ENCODE measurements around the gene BARD1. TPM values are rescaled to one million over a fixed set of nuclear protein-coding genes. Genes with fewer than 3 reads are reported as not detected.

Gene BARD1
- total and polyA plus RNA-seq, 10 donors = 2.4 to 18.0 (median 13.9) TPM

GRCh38 chr2:214765180-214765579 is 44.3 kb downstream of the BARD1 start:
- WGBS, 5 donors = 85 to 100% (median 95%) methylated on average over 2 of the region's 2 CpGs
- H3K4me3 ChIP-seq = no peak overlapping the region
- no peaks in the 10 kb centered on the region for H3K9me3 ChIP-seq
- no peaks in the 10 kb centered on the region for H3K27me3 ChIP-seq (replicated peaks in 1 of 7)
- no peaks in the 10 kb centered on the region for H3K4me1 ChIP-seq
- H3K36me3 ChIP-seq = peaks cover 0 to 71% (median 16%) of the 10 kb centered on the region in 6 donors
- no peak overlapping the region for H3K27ac ChIP-seq
- no peak for DNase-seq
- no peak for TF ChIP-seq POLR2A (IDR thresholded peaks at IDR 0.05)
- no peak for TF ChIP-seq CTCF (IDR thresholded peaks at IDR 0.05 in 8 of 11, conservative IDR thresholded peaks at IDR 0.05 in 3 of 11)
- TF ChIP-seq POLR2AphosphoS5 (IDR thresholded peaks at IDR 0.05) = no peak
- intact Hi-C loops (cut with DNase I; ENCODE audit: low total_unique reads) = no loop called here

GRCh38 chr2:214753455-214753854 is 56.0 kb downstream of the BARD1 start:
- TF ChIP-seq POLR2AphosphoS5 (IDR thresholded peaks at IDR 0.05) = no peak
- TF ChIP-seq POLR2A (IDR thresholded peaks at IDR 0.05) = no peak
- TF ChIP-seq CTCF (IDR thresholded peaks at IDR 0.05 in 8 of 11, conservative IDR thresholded peaks at IDR 0.05 in 3 of 11) = no peak
- DNase-seq = no peak
- H3K4me3 ChIP-seq = no peak overlapping the region
- H3K27me3 ChIP-seq (replicated peaks in 1 of 7) = no peaks in the 10 kb centered on the region
- 38 to 71% (median 59%) methylated on average over 2 of the region's 2 CpGs for WGBS, 5 donors
- intact Hi-C loops (cut with DNase I; ENCODE audit: low total_unique reads) = no loop called here
- no peaks in the 10 kb centered on the region for H3K4me1 ChIP-seq
- H3K27ac ChIP-seq = no peak overlapping the region
- H3K36me3 ChIP-seq = peaks cover 0 to 71% (median 4%) of the 10 kb centered on the region in 6 donors
- no peaks in the 10 kb centered on the region for H3K9me3 ChIP-seq

GRCh38 chr2:214750529-214750928 is 59.0 kb downstream of the BARD1 start:
- H3K4me1 ChIP-seq = no peaks in the 10 kb centered on the region
- H3K9me3 ChIP-seq = no peaks in the 10 kb centered on the region
- H3K27me3 ChIP-seq (replicated peaks in 1 of 7) = no peaks in the 10 kb centered on the region
- no peak for TF ChIP-seq POLR2AphosphoS5 (IDR thresholded peaks at IDR 0.05)
- no peak for TF ChIP-seq CTCF (IDR thresholded peaks at IDR 0.05 in 8 of 11, conservative IDR thresholded peaks at IDR 0.05 in 3 of 11)
- TF ChIP-seq POLR2A (IDR thresholded peaks at IDR 0.05) = no peak
- intact Hi-C loops (cut with DNase I; ENCODE audit: low total_unique reads) = no loop called here
- 79 to 93% (median 87%) methylated on average over 2 of the region's 2 CpGs for WGBS, 5 donors
- H3K36me3 ChIP-seq = peaks cover 0 to 60% (median 4%) of the 10 kb centered on the region in 6 donors
- no peak overlapping the region for H3K27ac ChIP-seq
- no peak overlapping the region for H3K4me3 ChIP-seq
- no peak for DNase-seq

GRCh38 chr2:214747992-214748391 is 61.5 kb downstream of the BARD1 start:
- TF ChIP-seq CTCF (IDR thresholded peaks at IDR 0.05 in 8 of 11, conservative IDR thresholded peaks at IDR 0.05 in 3 of 11) (no peak), POLR2AphosphoS5 (IDR thresholded peaks at IDR 0.05) (no peak), POLR2A (IDR thresholded peaks at IDR 0.05) (no peak)
- peaks cover 0 to 75% (median 20%) of the 10 kb centered on the region in 6 donors for H3K36me3 ChIP-seq
- no peak overlapping the region for H3K4me3 ChIP-seq
- DNase-seq = no peak
- intact Hi-C loops (cut with DNase I; ENCODE audit: low total_unique reads) = no loop called here
- no peak overlapping the region for H3K27ac ChIP-seq
- no peaks in the 10 kb centered on the region for H3K27me3 ChIP-seq (replicated peaks in 1 of 7)
- H3K9me3 ChIP-seq = no peaks in the 10 kb centered on the region
- no peaks in the 10 kb centered on the region for H3K4me1 ChIP-seq
